A549 (cell line): Measurements from ENCODE around the gene MAP2K1. TPM values are rescaled to one million over a fixed set of nuclear protein-coding genes. Genes with fewer than 3 reads are reported as not detected.

Source experiments
- ATAC-seq, 2 experiments: fragments of 200-7000 bp in 1 of 2; fragments of >200 bp in 1 of 2; cut with Nextera tagmentation in 1 of 2; cut with Tn5 transposase in 1 of 2; 3 replicates each; pipeline versions ENCODE4 v1.8.0 to v1.9.1; 2018 to 2020; ENCODE audit warnings: mild to moderate bottlenecking in 1 of 2, moderate library complexity in 1 of 2
- CTCF ChIA-PET: fragments of 300-600 bp; sonication (Branson Sonifier 250); formaldehyde crosslinking; extraction: SDS; loops from one replicate; lab custom pipeline; 2021; ENCODE audit warnings: antibody characterized with exemption, inconsistent platforms; lab: Yijun Ruan, JAX
- POLR2A ChIA-PET: fragments of 350-600 bp; formaldehyde crosslinking; extraction: SDS; loops from one replicate; lab custom pipeline; 2021; ENCODE audit warnings: antibody characterized with exemption, inconsistent platforms; lab: Yijun Ruan, JAX
- DNase-seq, 2 experiments: peaks; one replicate each; pipeline versions ENCODE4 v3.0.0 to v3.0.0-alpha.2; 2011 to 2016; ENCODE audit warnings: low read depth in 1 of 2, low spot score in 1 of 2
- FAIRE-seq: peaks from 2 replicates; lab custom pipeline; 2011; peaks lifted over from hg19 to GRCh38; lab: Jason Lieb, UNC
- H3K27ac ChIP-seq, 2 experiments: fragments of >200 bp; sonication (Bioruptor Twin); formaldehyde crosslinking; 3 replicates each; pipeline ENCODE4 v1.5.1; 2016 to 2017
- H3K4me1 ChIP-seq: fragments of >200 bp; sonication (Bioruptor Twin); formaldehyde crosslinking; 3 replicates; pipeline ENCODE4 v1.6.1; 2016
- H3K4me2 ChIP-seq: fragments of >200 bp; sonication (Bioruptor Twin); formaldehyde crosslinking; 3 replicates; pipeline ENCODE4 v1.6.1; 2016
- H3K4me3 ChIP-seq: fragments of >200 bp; sonication (Bioruptor Twin); formaldehyde crosslinking; 3 replicates; pipeline ENCODE4 v1.5.1; 2016
- H3K9me3 ChIP-seq: fragments of >200 bp; sonication (Bioruptor Twin); formaldehyde crosslinking; 3 replicates; pipeline ENCODE4 v1.6.1; 2016
- CEBPB ChIP-seq, 2 experiments: fragments of >200 bp in 1 of 2; sonication (Bioruptor Twin) in 1 of 2; formaldehyde crosslinking in 1 of 2; IDR thresholded peaks; 2 replicates each; pipeline ENCODE4 v1.6.1; 2012 to 2016
- EHF ChIP-seq: fragments of 250-450 bp; sonication (Bioruptor Pico); IDR thresholded peaks from 2 replicates; pipeline ENCODE4 v1.5.0; 2020; ENCODE audit warnings: mild to moderate bottlenecking
- HOXA7 ChIP-seq: fragments of 250-450 bp; sonication (Bioruptor Pico); IDR thresholded peaks from 2 replicates; pipeline ENCODE4 v1.5.0; 2020; ENCODE audit warnings: mild to moderate bottlenecking, moderate library complexity
- HOXB5 ChIP-seq: fragments of 250-450 bp; sonication (Bioruptor Pico); IDR thresholded peaks from 2 replicates; pipeline ENCODE4 v1.5.0; 2020; ENCODE audit warnings: mild to moderate bottlenecking, moderate library complexity
- JUNB ChIP-seq: fragments of >200 bp; sonication (Bioruptor Twin); formaldehyde crosslinking; IDR thresholded peaks from 2 replicates; pipeline ENCODE4 v1.6.1; 2016
- KDM5A ChIP-seq: fragments of 200-600 bp; sonication (generic); IDR thresholded peaks from 2 replicates; pipeline ENCODE4 v1.6.1; 2016; ENCODE audit warnings: antibody characterized with exemption, mild to moderate bottlenecking
- NR3C1 ChIP-seq: fragments of >200 bp; sonication (Bioruptor Twin); formaldehyde crosslinking; IDR thresholded peaks from 3 replicates; pipeline ENCODE4 v1.6.1; 2017
- PHF8 ChIP-seq: fragments of 200-600 bp; sonication (generic); IDR thresholded peaks from 2 replicates; pipeline ENCODE4 v1.6.1; 2016; ENCODE audit warnings: low read depth, mild to moderate bottlenecking, antibody characterized with exemption, moderate library complexity, borderline replicate concordance
- POLR2A ChIP-seq: IDR thresholded peaks from 2 replicates; pipeline ENCODE4 v1.6.1; 2012; ENCODE audit warnings: mild to moderate bottlenecking, low read length
- RCOR1 ChIP-seq: fragments of 150-350 bp; IDR thresholded peaks from 2 replicates; pipeline ENCODE4 v1.6.1; 2014; ENCODE audit warnings: antibody characterized with exemption, low read length, low read depth
- RFX5 ChIP-seq: fragments of 450-650 bp; IDR thresholded peaks from 2 replicates; pipeline ENCODE4 v1.7.1; 2014; ENCODE audit warnings: antibody characterized with exemption, mild to moderate bottlenecking, moderate library complexity
- SREBF2 ChIP-seq: fragments of 450-650 bp; IDR thresholded peaks from 2 replicates; pipeline ENCODE4 v1.6.1; 2014; ENCODE audit warnings: mild to moderate bottlenecking, moderate library complexity
- ZNF302 ChIP-seq: fragments of 250-450 bp; sonication (Bioruptor Pico); IDR thresholded peaks from 2 replicates; pipeline ENCODE4 v1.9.0; 2021; ENCODE audit warnings: inconsistent platforms, mild to moderate bottlenecking, moderate library complexity
- WGBS: methylation state at CpG from one replicate; pipeline ENCODE4 v1.1.6; 2017; ENCODE audit errors: missing lambda C conversion rate; 5-methylcytosine and 5-hydroxymethylcytosine counted together
- polyA plus RNA-seq, 4 experiments: library from polyadenylated mRNA; depleted of rRNA in 3 of 4; stranded (reverse); fragments of >200 nt; fragmentation: RNase III in 1 of 4; extraction: RNeasy Plus Mini Kit Qiagen cat#74134 plus additional on column Dnase treatment in 1 of 4; gene quantifications; 2 replicates in 3 of 4; 3 replicates in 1 of 4; pipeline ENCODE4 v1.2.3, GENCODE V29; 2011 to 2017
- small RNA-seq, 6 experiments: library from RNA; depleted of rRNA; stranded (forward); fragments of <200 nt; gene quantifications; one replicate each; pipeline ENCODE3, GENCODE V24; 2012
- TF ChIP-seq, protein P1 (sequence below): fragments of 200-600 bp; sonication (generic); IDR thresholded peaks from 2 replicates; pipeline ENCODE4 v1.6.1; 2016; ENCODE audit warnings: antibody characterized with exemption, mild to moderate bottlenecking, moderate library complexity
- TF ChIP-seq, protein P2 (sequence below): fragments of >200 bp; sonication (Bioruptor Twin); formaldehyde crosslinking; IDR thresholded peaks from 3 replicates; pipeline ENCODE4 v1.5.1; 2016

MAP2K1 gene
- polyA plus RNA-seq, 2 of the 4 experiments (the other 2 are of a cell fraction), result 30.3 to 41.9 TPM

DNA sequence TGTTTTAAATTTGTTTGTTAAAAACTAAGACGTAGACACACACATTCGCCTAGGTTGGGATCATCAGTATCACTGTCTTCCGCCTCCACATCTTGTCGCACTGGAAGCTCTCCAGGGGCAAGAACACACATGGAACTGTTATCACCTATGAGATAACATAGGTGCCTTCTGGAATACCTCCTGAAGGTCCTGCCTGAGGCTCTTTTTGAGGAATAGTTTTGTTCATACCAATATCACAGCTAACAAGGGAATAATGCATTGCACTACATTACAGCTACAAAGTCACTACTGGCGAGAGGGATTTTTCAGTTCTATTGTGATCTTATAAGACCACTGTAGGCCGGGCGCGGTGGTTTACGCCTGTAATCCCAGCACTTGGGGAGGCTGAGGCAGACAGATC is 148.3 kb downstream of the MAP2K1 start:
- no peak overlapping the region for H3K4me2 ChIP-seq
- 92% methylated on average over 9 of the region's 9 CpGs for WGBS
- ATAC-seq, result no peak
- no peak for FAIRE-seq
- ChIA-PET POLR2A (no interaction called here), CTCF (interaction anchor here (0.5 to 1.5 kb wide), 7 partner anchors 8 to 316 kb away, joined by 3 to 7 read pairs (median 3); partner anchors contain the start of gene SNAPC5)
- H3K27ac ChIP-seq, result no peak overlapping the region
- no peaks in the 10 kb centered on the region for H3K9me3 ChIP-seq
- H3K4me3 ChIP-seq, result no peak overlapping the region
- DNase-seq, result no peak
- no peaks in the 10 kb centered on the region for H3K4me1 ChIP-seq
- TF ChIP-seq POLR2A, result no peak
- no peak for TF ChIP-seq JUNB
- TF ChIP-seq RFX5, result no peak
- TF ChIP-seq RCOR1, result no peak
- TF ChIP-seq KDM5A, result no peak
- no peak for TF ChIP-seq PHF8
- no peak for TF ChIP-seq SREBF2
- TF ChIP-seq CEBPB (IDR thresholded peaks at IDR 0.05), result no peak
- TF ChIP-seq HOXA7 (CRISPR knock-in tag), result no peak
- no peak for TF ChIP-seq HOXB5 (CRISPR knock-in tag)
- TF ChIP-seq NR3C1, result no peak
- TF ChIP-seq, protein P1, sequence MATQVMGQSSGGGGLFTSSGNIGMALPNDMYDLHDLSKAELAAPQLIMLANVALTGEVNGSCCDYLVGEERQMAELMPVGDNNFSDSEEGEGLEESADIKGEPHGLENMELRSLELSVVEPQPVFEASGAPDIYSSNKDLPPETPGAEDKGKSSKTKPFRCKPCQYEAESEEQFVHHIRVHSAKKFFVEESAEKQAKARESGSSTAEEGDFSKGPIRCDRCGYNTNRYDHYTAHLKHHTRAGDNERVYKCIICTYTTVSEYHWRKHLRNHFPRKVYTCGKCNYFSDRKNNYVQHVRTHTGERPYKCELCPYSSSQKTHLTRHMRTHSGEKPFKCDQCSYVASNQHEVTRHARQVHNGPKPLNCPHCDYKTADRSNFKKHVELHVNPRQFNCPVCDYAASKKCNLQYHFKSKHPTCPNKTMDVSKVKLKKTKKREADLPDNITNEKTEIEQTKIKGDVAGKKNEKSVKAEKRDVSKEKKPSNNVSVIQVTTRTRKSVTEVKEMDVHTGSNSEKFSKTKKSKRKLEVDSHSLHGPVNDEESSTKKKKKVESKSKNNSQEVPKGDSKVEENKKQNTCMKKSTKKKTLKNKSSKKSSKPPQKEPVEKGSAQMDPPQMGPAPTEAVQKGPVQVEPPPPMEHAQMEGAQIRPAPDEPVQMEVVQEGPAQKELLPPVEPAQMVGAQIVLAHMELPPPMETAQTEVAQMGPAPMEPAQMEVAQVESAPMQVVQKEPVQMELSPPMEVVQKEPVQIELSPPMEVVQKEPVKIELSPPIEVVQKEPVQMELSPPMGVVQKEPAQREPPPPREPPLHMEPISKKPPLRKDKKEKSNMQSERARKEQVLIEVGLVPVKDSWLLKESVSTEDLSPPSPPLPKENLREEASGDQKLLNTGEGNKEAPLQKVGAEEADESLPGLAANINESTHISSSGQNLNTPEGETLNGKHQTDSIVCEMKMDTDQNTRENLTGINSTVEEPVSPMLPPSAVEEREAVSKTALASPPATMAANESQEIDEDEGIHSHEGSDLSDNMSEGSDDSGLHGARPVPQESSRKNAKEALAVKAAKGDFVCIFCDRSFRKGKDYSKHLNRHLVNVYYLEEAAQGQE, result no peak
- TF ChIP-seq, protein P2, sequence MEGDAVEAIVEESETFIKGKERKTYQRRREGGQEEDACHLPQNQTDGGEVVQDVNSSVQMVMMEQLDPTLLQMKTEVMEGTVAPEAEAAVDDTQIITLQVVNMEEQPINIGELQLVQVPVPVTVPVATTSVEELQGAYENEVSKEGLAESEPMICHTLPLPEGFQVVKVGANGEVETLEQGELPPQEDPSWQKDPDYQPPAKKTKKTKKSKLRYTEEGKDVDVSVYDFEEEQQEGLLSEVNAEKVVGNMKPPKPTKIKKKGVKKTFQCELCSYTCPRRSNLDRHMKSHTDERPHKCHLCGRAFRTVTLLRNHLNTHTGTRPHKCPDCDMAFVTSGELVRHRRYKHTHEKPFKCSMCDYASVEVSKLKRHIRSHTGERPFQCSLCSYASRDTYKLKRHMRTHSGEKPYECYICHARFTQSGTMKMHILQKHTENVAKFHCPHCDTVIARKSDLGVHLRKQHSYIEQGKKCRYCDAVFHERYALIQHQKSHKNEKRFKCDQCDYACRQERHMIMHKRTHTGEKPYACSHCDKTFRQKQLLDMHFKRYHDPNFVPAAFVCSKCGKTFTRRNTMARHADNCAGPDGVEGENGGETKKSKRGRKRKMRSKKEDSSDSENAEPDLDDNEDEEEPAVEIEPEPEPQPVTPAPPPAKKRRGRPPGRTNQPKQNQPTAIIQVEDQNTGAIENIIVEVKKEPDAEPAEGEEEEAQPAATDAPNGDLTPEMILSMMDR, result no peak
- no peak for TF ChIP-seq EHF (CRISPR knock-in tag)
- TF ChIP-seq ZNF302 (CRISPR knock-in tag), result no peak

Small RNA genes lying within 50 kb of the gene (small RNA-seq; reads per million reads assigned to genes)
- gene ATP5MFP6, result 0 reads per million in 6 experiments
- gene MIR4512, result 0 to 4.8 (median 0.65) reads per million in 6 experiments
- gene RF00019, result 0 reads per million in 6 experiments
- gene RF01159, result 0 reads per million in 6 experiments
- gene SCARNA14, result 1.5 to 62.9 (median 18.0) reads per million in 6 experiments
- gene SNORD16, result 0 reads per million in 6 experiments
- 0 reads per million in 6 experiments for gene SNORD18A
- 0 reads per million in 6 experiments for gene SNORD18B
- gene SNORD18C, result 0 reads per million in 6 experiments

Other genes with a start within 250 kb of the MAP2K1 start
- 0.25 and 0.33 TPM in 2 replicates for gene MEGF11, start 133.2 kb upstream of the MAP2K1 start, polyA plus RNA-seq (2011; rRNA removed)
- 0.31 to 0.49 TPM (median 0.37 TPM) in 3 replicates for gene MEGF11, start 133.2 kb upstream of the MAP2K1 start, polyA plus RNA-seq (2017; fragmentation: RNase III; extraction: RNeasy Plus Mini Kit Qiagen cat#74134 plus additional on column Dnase treatment)
- 64.3 and 74.9 TPM in 2 replicates for gene DIS3L, start 93.3 kb upstream of the MAP2K1 start, polyA plus RNA-seq (2011; rRNA removed)
- gene DIS3L, start 93.3 kb upstream of the MAP2K1 start, polyA plus RNA-seq (2017; fragmentation: RNase III; extraction: RNeasy Plus Mini Kit Qiagen cat#74134 plus additional on column Dnase treatment), result 43.6 to 47.9 TPM (median 44.6 TPM) in 3 replicates
- 23.7 and 37.4 TPM in 2 replicates for gene TIPIN, start 30.2 kb upstream of the MAP2K1 start, polyA plus RNA-seq (2011; rRNA removed)
- 28.2 to 37.0 TPM (median 28.4 TPM) in 3 replicates for gene TIPIN, start 30.2 kb upstream of the MAP2K1 start, polyA plus RNA-seq (2017; fragmentation: RNase III; extraction: RNeasy Plus Mini Kit Qiagen cat#74134 plus additional on column Dnase treatment)
- 70.5 and 84.9 TPM in 2 replicates for gene SNAPC5, start 110.8 kb downstream of the MAP2K1 start, polyA plus RNA-seq (2011; rRNA removed)
- gene SNAPC5, start 110.8 kb downstream of the MAP2K1 start, polyA plus RNA-seq (2017; fragmentation: RNase III; extraction: RNeasy Plus Mini Kit Qiagen cat#74134 plus additional on column Dnase treatment), result 78.7 to 85.1 TPM (median 80.9 TPM) in 3 replicates
- gene RPL4, start 117.9 kb downstream of the MAP2K1 start, polyA plus RNA-seq (2011; rRNA removed), result 6,042 and 6,957 TPM in 2 replicates
- gene RPL4, start 117.9 kb downstream of the MAP2K1 start, polyA plus RNA-seq (2017; fragmentation: RNase III; extraction: RNeasy Plus Mini Kit Qiagen cat#74134 plus additional on column Dnase treatment), result 4,068 to 4,549 TPM (median 4,330 TPM) in 3 replicates
- 62.7 and 70.9 TPM in 2 replicates for gene ZWILCH, start 118.4 kb downstream of the MAP2K1 start, polyA plus RNA-seq (2011; rRNA removed)
- 49.4 to 53.5 TPM (median 50.9 TPM) in 3 replicates for gene ZWILCH, start 118.4 kb downstream of the MAP2K1 start, polyA plus RNA-seq (2017; fragmentation: RNase III; extraction: RNeasy Plus Mini Kit Qiagen cat#74134 plus additional on column Dnase treatment)
- gene LCTL, start 179.1 kb downstream of the MAP2K1 start, polyA plus RNA-seq (2011; rRNA removed), result not detected in 2 replicates
- gene LCTL, start 179.1 kb downstream of the MAP2K1 start, polyA plus RNA-seq (2017; fragmentation: RNase III; extraction: RNeasy Plus Mini Kit Qiagen cat#74134 plus additional on column Dnase treatment), result 0.05 TPM in 1 of 3 replicates, not detected in the others